Glutamatergic neuron (in vitro differentiated cells): ENCODE measurements around the gene SAT2. TPM values are rescaled to one million over a fixed set of nuclear protein-coding genes. Genes with fewer than 3 reads are reported as not detected.

Experiments used
- DNase-seq: peaks from one replicate; pipeline ENCODE4 v3.0.0; 2022
- H3K27ac Mint-ChIP-seq: one replicate; pipeline ENCODE4 v1.8.0; 2020; ENCODE audit warnings: mild to moderate bottlenecking, mixed read lengths, inconsistent platforms; ENCODE audit not compliant: unreplicated experiment
- H3K27me3 Mint-ChIP-seq: one replicate; pipeline ENCODE4 v1.8.0; 2020; ENCODE audit warnings: mild to moderate bottlenecking, moderate library complexity, mixed read lengths, inconsistent platforms; ENCODE audit not compliant: unreplicated experiment
- H3K36me3 Mint-ChIP-seq: one replicate; pipeline ENCODE4 v1.8.0; 2020; ENCODE audit warnings: mild to moderate bottlenecking, mixed read lengths, inconsistent platforms; ENCODE audit not compliant: unreplicated experiment
- H3K4me1 Mint-ChIP-seq: one replicate; pipeline ENCODE4 v1.8.0; 2020; ENCODE audit warnings: mild to moderate bottlenecking, low read depth, mixed read lengths, inconsistent platforms; ENCODE audit not compliant: unreplicated experiment
- H3K4me3 Mint-ChIP-seq: one replicate; pipeline ENCODE4 v1.8.0; 2020; ENCODE audit warnings: mild to moderate bottlenecking, mixed read lengths, inconsistent platforms; ENCODE audit not compliant: unreplicated experiment
- H3K9me3 Mint-ChIP-seq: one replicate; pipeline ENCODE4 v1.8.0; 2020; ENCODE audit warnings: mild to moderate bottlenecking, moderate library complexity, mixed read lengths, inconsistent platforms; ENCODE audit not compliant: unreplicated experiment
- CTCF ChIP-seq: fragments of 200-600 bp; sonication (generic); IDR thresholded peaks from one replicate; pipeline ENCODE4 v1.5.0; 2021; ENCODE audit not compliant: partially characterized antibody, unreplicated experiment
- total RNA-seq: library from RNA; stranded (reverse); fragmentation: NEBNext Ultra II Directional; extraction: Animal tissue kit (Norgen Biotek cat#: 25700); gene quantifications from one replicate; pipeline ENCODE4 v1.2.1, GENCODE V29; 2021; ENCODE audit not compliant: unreplicated experiment

Gene SAT2
- total RNA-seq, 1 donor from 2014 or later = 97.3 TPM

- no peak overlapping the region for H3K4me3 Mint-ChIP-seq
These were observed 35.1 kb downstream of the SAT2 start for GRCh38 chr17:7592422-7593021.

GRCh38 chr17:7591596-7591995 lies 36.0 kb downstream of the SAT2 start:
- H3K9me3 Mint-ChIP-seq = peaks cover 1% of the 10 kb centered on the region
- no peak overlapping the region for H3K27ac Mint-ChIP-seq
- peaks cover 7% of the 10 kb centered on the region for H3K27me3 Mint-ChIP-seq
- no peak for TF ChIP-seq CTCF
- no peak for DNase-seq
- H3K36me3 Mint-ChIP-seq = no peaks in the 10 kb centered on the region
- no peak overlapping the region for H3K4me3 Mint-ChIP-seq
- H3K4me1 Mint-ChIP-seq = peaks cover 15% of the 10 kb centered on the region

More at GRCh38 chr17:7592422-7593021, 35.1 kb downstream of the SAT2 start:
- no peak for TF ChIP-seq CTCF
- Mint-ChIP-seq H3K4me1 (peaks cover 15% of the 10 kb centered on the region), H3K27ac (no peak overlapping the region), H3K36me3 (no peaks in the 10 kb centered on the region), H3K27me3 (peaks cover 7% of the 10 kb centered on the region), H3K9me3 (peaks cover 1% of the 10 kb centered on the region)
- no peak for DNase-seq

GRCh38 chr17:7590743-7591142 lies 36.9 kb downstream of the SAT2 start:
- Mint-ChIP-seq H3K27me3 (peaks cover 7% of the 10 kb centered on the region), H3K4me1 (peaks cover 15% of the 10 kb centered on the region), H3K4me3 (no peak overlapping the region), H3K9me3 (peaks cover 1% of the 10 kb centered on the region), H3K36me3 (no peaks in the 10 kb centered on the region), H3K27ac (peak overlapping the region; percentile 59)
- DNase-seq = no peak
- TF ChIP-seq CTCF = no peak

- Mint-ChIP-seq H3K4me1 (peaks cover 15% of the 10 kb centered on the region), H3K36me3 (no peaks in the 10 kb centered on the region), H3K27ac (peak within 1 kb of the TSS; percentile 59), H3K27me3 (peaks cover 5% of the 10 kb centered on the region), H3K4me3 (peak within 1 kb of the TSS; percentile 34), H3K9me3 (peaks cover 1% of the 10 kb centered on the region)
- DNase-seq = no peak
- TF ChIP-seq CTCF = no peak
These were observed 37.5 kb downstream of the SAT2 start, which contains the start of gene SOX15 for GRCh38 chr17:7589891-7590691. SOX15 (minus strand) TSS chr17:7590094; CDS start chr17:7589676, 418 bp downstream.

GRCh38 chr17:7589204-7589868 lies 38.3 kb downstream of the SAT2 start:
- peak; percentile 87 for DNase-seq
- no peaks in the 10 kb centered on the region for H3K36me3 Mint-ChIP-seq
- TF ChIP-seq CTCF = peak; percentile 83
- peaks cover 4% of the 10 kb centered on the region for H3K9me3 Mint-ChIP-seq
- H3K4me1 Mint-ChIP-seq = peaks cover 12% of the 10 kb centered on the region
- H3K27ac Mint-ChIP-seq = peak overlapping the region; percentile 12
- no peak overlapping the region for H3K4me3 Mint-ChIP-seq
- peaks cover 10% of the 10 kb centered on the region for H3K27me3 Mint-ChIP-seq
